HK-2 (cell line): ENCODE measurements around the gene DCAF5.
"Not testable (repeated sequence)": the region's sequence is repeated elsewhere in the genome, so short reads cannot be mapped to it uniquely, and the experiment has no call there.

Experiments
- DNase-seq: peaks from one replicate; pipeline ENCODE4 v3.0.0-alpha.2; 2018; ENCODE audit not compliant: unreplicated experiment

The DCAF5 gene

GRCh38 chr14:69066396-69067171 is 86.3 kb downstream of the DCAF5 start:
- DNase-seq, result no peak

GRCh38 chr14:69065934-69066333 is 87.0 kb downstream of the DCAF5 start:
- DNase-seq, result not testable (repeated sequence)

GRCh38 chr14:69064596-69064995 is 88.3 kb downstream of the DCAF5 start:
- DNase-seq, result no peak

- DNase-seq, result no peak
Observed at GRCh38 chr14:69059658-69060623, 93.0 kb downstream of the DCAF5 start.

GRCh38 chr14:69055999-69056788 is 96.7 kb downstream of the DCAF5 start:
- no peak for DNase-seq

- DNase-seq, result peak; percentile 97
Observed at GRCh38 chr14:69055125-69055524, 97.8 kb downstream of the DCAF5 start.

GRCh38 chr14:69054030-69054429 is 98.9 kb downstream of the DCAF5 start:
- DNase-seq, result no peak

- DNase-seq, result no peak
Observed at GRCh38 chr14:69052181-69052601, 100.7 kb downstream of the DCAF5 start.

GRCh38 chr14:69050240-69051184 is 102.4 kb downstream of the DCAF5 start:
- DNase-seq, result no peak

- DNase-seq, result no peak
Observed at GRCh38 chr14:69049675-69050074, 103.2 kb downstream of the DCAF5 start.

- DNase-seq, result no peak
Observed at GRCh38 chr14:69048456-69048855, 104.5 kb downstream of the DCAF5 start.

GRCh38 chr14:69047255-69047654 is 105.7 kb downstream of the DCAF5 start:
- DNase-seq, result no peak

GRCh38 chr14:69046476-69046860 is 106.5 kb downstream of the DCAF5 start:
- no peak for DNase-seq

- DNase-seq, result no peak
Observed at GRCh38 chr14:69045857-69046475, 107.0 kb downstream of the DCAF5 start.

- no peak for DNase-seq
Observed at GRCh38 chr14:69044965-69045555, 107.9 kb downstream of the DCAF5 start.

- DNase-seq, result no peak
Observed at GRCh38 chr14:69044296-69044695, 108.6 kb downstream of the DCAF5 start.

- no peak for DNase-seq
Observed at GRCh38 chr14:69043596-69044260, 109.2 kb downstream of the DCAF5 start.

GRCh38 chr14:69042787-69043444 is 110.0 kb downstream of the DCAF5 start:
- DNase-seq, result no peak

- no peak for DNase-seq
Observed at GRCh38 chr14:69042299-69042698, 110.6 kb downstream of the DCAF5 start.
